H9 (cell line): ENCODE results near the gene MDFIC. TPM values are rescaled to one million over a fixed set of nuclear protein-coding genes. Genes with fewer than 3 reads are reported as not detected.

ENCODE experiments used
- DNase-seq: peaks from one replicate; pipeline ENCODE4 v3.0.0-alpha.2; 2017
- H2AFZ ChIP-seq: one replicate; pipeline ENCODE4 v1.6.1; 2013; ENCODE audit warnings: mild to moderate bottlenecking, low read length, control low read depth, moderate library complexity
- H2AK5ac ChIP-seq: 2 replicates; pipeline ENCODE4 v1.6.1; 2013; ENCODE audit warnings: low read length, control low read depth, mixed read lengths; ENCODE audit not compliant: insufficient read length
- H2BK120ac ChIP-seq: one replicate; pipeline ENCODE4 v1.6.1; 2013; ENCODE audit warnings: low read depth, mild to moderate bottlenecking, low read length, control low read depth, inconsistent platforms; ENCODE audit not compliant: poor library complexity, severe bottlenecking
- H2BK12ac ChIP-seq: 2 replicates; pipeline ENCODE4 v1.6.1; 2013; ENCODE audit warnings: low read length, control low read depth, mixed read lengths, low read depth; ENCODE audit not compliant: insufficient read length
- H2BK15ac ChIP-seq: 2 replicates; pipeline ENCODE4 v1.6.1; 2013; ENCODE audit warnings: low read depth, low read length, control low read depth
- H2BK20ac ChIP-seq: one replicate; pipeline ENCODE4 v1.6.1; 2013; ENCODE audit warnings: low read depth, mild to moderate bottlenecking, low read length, control low read depth, inconsistent platforms; ENCODE audit not compliant: poor library complexity, severe bottlenecking
- H2BK5ac ChIP-seq: 2 replicates; pipeline ENCODE4 v1.6.1; 2013; ENCODE audit warnings: low read length, control low read depth, mixed read lengths; ENCODE audit not compliant: insufficient read length
- H3K14ac ChIP-seq: 2 replicates; pipeline ENCODE4 v1.6.1; 2013; ENCODE audit warnings: low read length, control low read depth; ENCODE audit not compliant: insufficient read depth
- H3K18ac ChIP-seq: 2 replicates; pipeline ENCODE4 v1.6.1; 2013; ENCODE audit warnings: low read depth, mild to moderate bottlenecking, mixed read lengths, low read length, control low read depth; ENCODE audit not compliant: insufficient read length
- H3K23ac ChIP-seq: 2 replicates; pipeline ENCODE4 v1.6.1; 2013; ENCODE audit warnings: low read length, control low read depth, mixed read lengths, low read depth; ENCODE audit not compliant: insufficient read length
- H3K23me2 ChIP-seq: 2 replicates; pipeline ENCODE4 v1.6.1; 2013; ENCODE audit warnings: low read depth, mild to moderate bottlenecking, mixed read lengths, low read length, control low read depth; ENCODE audit not compliant: insufficient read length, poor library complexity, severe bottlenecking
- H3K27ac ChIP-seq: 2 replicates; pipeline ENCODE4 v1.5.1; 2013; ENCODE audit warnings: low read length, control low read depth, mixed read lengths, low read depth; ENCODE audit not compliant: insufficient read length
- H3K27me3 ChIP-seq: 2 replicates; pipeline ENCODE4 v1.6.1; 2013; ENCODE audit warnings: low read length, control low read depth, inconsistent platforms; ENCODE audit not compliant: insufficient read depth
- H3K4ac ChIP-seq: 2 replicates; pipeline ENCODE4 v1.6.1; 2013; ENCODE audit warnings: low read depth, mild to moderate bottlenecking, control low read depth, inconsistent platforms, low read length, moderate library complexity
- H3K4me1 ChIP-seq: 2 replicates; pipeline ENCODE4 v1.6.1; 2013; ENCODE audit warnings: low read length, control low read depth, inconsistent platforms; ENCODE audit not compliant: insufficient read depth
- H3K4me2 ChIP-seq: 2 replicates; pipeline ENCODE4 v1.6.1; 2013; ENCODE audit warnings: low read length, control low read depth, mixed read lengths; ENCODE audit not compliant: insufficient read length, insufficient read depth
- H3K56ac ChIP-seq: 2 replicates; pipeline ENCODE4 v1.6.1; 2013; ENCODE audit warnings: low read depth, mild to moderate bottlenecking, mixed read lengths, low read length, control low read depth; ENCODE audit not compliant: insufficient read length
- H3K79me1 ChIP-seq: 2 replicates; pipeline ENCODE4 v1.6.1; 2013; ENCODE audit warnings: low read depth, mild to moderate bottlenecking, moderate library complexity, low read length, control low read depth, inconsistent platforms; ENCODE audit not compliant: insufficient read depth, poor library complexity, severe bottlenecking
- H3K79me2 ChIP-seq: 2 replicates; pipeline ENCODE4 v1.6.1; 2013; ENCODE audit warnings: low read length, control low read depth, inconsistent platforms; ENCODE audit not compliant: insufficient read depth
- H3K9ac ChIP-seq: 2 replicates; pipeline ENCODE4 v1.6.1; 2013; ENCODE audit warnings: low read length, control low read depth, mixed read lengths; ENCODE audit not compliant: insufficient read length; ENCODE audit errors: extremely low read depth
- H3K9me3 ChIP-seq: one replicate; pipeline ENCODE4 v1.6.1; 2013; ENCODE audit warnings: low read depth, low read length, inconsistent platforms; ENCODE audit not compliant: control insufficient read depth
- H3T11ph ChIP-seq: one replicate; pipeline ENCODE4 v1.6.1; 2013; ENCODE audit warnings: mild to moderate bottlenecking, low read length, control low read depth, inconsistent platforms
- H4K20me1 ChIP-seq: one replicate; pipeline ENCODE4 v1.6.1; 2013; ENCODE audit not compliant: control insufficient read depth, insufficient read length, insufficient read depth
- H4K5ac ChIP-seq: 2 replicates; pipeline ENCODE4 v1.6.1; 2013; ENCODE audit warnings: low read depth, mild to moderate bottlenecking, mixed read lengths, low read length, control low read depth; ENCODE audit not compliant: insufficient read length
- H4K8ac ChIP-seq: replicated peaks from 2 replicates; pipeline ENCODE4 v1.6.1; 2013; ENCODE audit warnings: low read length, control low read depth, mixed read lengths, low read depth; ENCODE audit not compliant: insufficient read length
- H4K91ac ChIP-seq: 2 replicates; pipeline ENCODE4 v1.6.1; 2013; ENCODE audit warnings: low read depth, mild to moderate bottlenecking, moderate library complexity, mixed read lengths, low read length, control low read depth; ENCODE audit not compliant: insufficient read length
- H3K27ac Mint-ChIP-seq, 3 experiments: 2 replicates in 2 of 3; 3 replicates in 1 of 3; pipeline ENCODE4 v1.8.0; 2020 to 2021; ENCODE audit warnings: mixed read lengths in 3 of 3, mild to moderate bottlenecking in 1 of 3, moderate library complexity in 1 of 3
- H3K27me3 Mint-ChIP-seq: 2 replicates; pipeline ENCODE4 v1.8.0; 2021; ENCODE audit warnings: low read depth, mild to moderate bottlenecking, moderate library complexity, mixed read lengths
- H3K36me3 Mint-ChIP-seq, 3 experiments: 2 replicates in 2 of 3; 3 replicates in 1 of 3; pipeline ENCODE4 v1.8.0; 2020 to 2021; ENCODE audit warnings: low read depth in 3 of 3, mixed read lengths in 3 of 3; ENCODE audit not compliant: insufficient read depth in 1 of 3
- H3K4me1 Mint-ChIP-seq, 2 experiments: 2 replicates each; pipeline ENCODE4 v1.8.0; 2020; ENCODE audit warnings: mixed read lengths in 2 of 2
- H3K4me3 Mint-ChIP-seq, 2 experiments: 2 replicates in 1 of 2; 3 replicates in 1 of 2; pipeline ENCODE4 v1.8.0; 2020 to 2021; ENCODE audit warnings: mild to moderate bottlenecking in 2 of 2, mixed read lengths in 2 of 2, moderate library complexity in 1 of 2
- H3K9me3 Mint-ChIP-seq, 2 experiments: 2 replicates in 1 of 2; 3 replicates in 1 of 2; pipeline ENCODE4 v1.8.0; 2020; ENCODE audit warnings: mild to moderate bottlenecking in 2 of 2, mixed read lengths in 2 of 2, moderate library complexity in 1 of 2
- WGBS: extraction: QIAGEN DNeasy Blood & Tissue Kit; methylation state at CpG from one replicate; pipeline ENCODE4 v1.1.7; 2013; ENCODE audit warnings: missing lambda C conversion rate, low lambda C conversion rate, mixed read lengths; ENCODE audit not compliant: insufficient read length; ENCODE audit errors: extremely low coverage; 5-methylcytosine and 5-hydroxymethylcytosine counted together
- total RNA-seq: library from RNA; stranded (reverse); gene quantifications from 2 replicates; pipeline ENCODE4 v1.2.1, GENCODE V29; 2021
- TF ChIP-seq, protein P1 (sequence below): fragments of 200-600 bp; sonication (generic); conservative IDR thresholded peaks from 3 replicates; pipeline ENCODE4 v1.8.0; 2021; ENCODE audit warnings: antibody characterized with exemption, mild to moderate bottlenecking

MDFIC gene
- total RNA-seq, 1 experiment from 2014 or later, result 2.0 TPM

DNA sequence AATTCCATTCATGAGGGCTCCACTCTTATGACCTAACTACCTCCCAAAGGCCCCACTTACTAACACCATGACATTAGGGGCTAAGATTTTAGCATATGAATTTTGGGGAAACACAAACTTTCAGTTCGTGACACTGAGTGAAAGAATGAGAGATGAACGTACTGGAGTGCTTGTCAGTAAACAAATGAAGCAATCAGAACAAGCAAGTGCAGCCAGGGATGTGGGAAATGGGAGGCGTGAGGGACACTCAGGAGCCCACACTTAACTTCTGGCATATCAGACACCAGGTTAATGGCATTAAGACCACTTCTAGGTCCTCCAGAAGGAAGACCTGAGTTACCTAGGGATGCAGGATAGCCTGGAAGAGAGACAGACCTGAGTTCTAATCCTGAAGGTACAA is 2.3 kb upstream of the MDFIC start:
- no peak overlapping the region for H2AK5ac ChIP-seq
- no peaks in the 10 kb centered on the region; a peak in 1 of 5 replicates for H3K9me3 Mint-ChIP-seq
- H3K23me2 ChIP-seq, result peaks cover 16% of the 10 kb centered on the region
- H3K79me2 ChIP-seq, result no peaks in the 10 kb centered on the region
- no peaks in the 10 kb centered on the region; a peak in 1 of 7 replicates for H3K36me3 Mint-ChIP-seq
- H3K4me2 ChIP-seq, result no peak overlapping the region
- H3K4ac ChIP-seq, result no peak overlapping the region
- H2AFZ ChIP-seq, result no peak overlapping the region
- H3K23ac ChIP-seq, result no peak overlapping the region
- H3T11ph ChIP-seq, result no peak overlapping the region
- H3K27me3 Mint-ChIP-seq, result peaks cover 36% of the 10 kb centered on the region
- H3K9me3 ChIP-seq, result no peaks in the 10 kb centered on the region
- no peak overlapping the region for H3K27ac Mint-ChIP-seq
- H2BK20ac ChIP-seq, result no peak overlapping the region
- H3K27me3 ChIP-seq, result no peaks in the 10 kb centered on the region
- no CpG with 5 or more reads among the region's 3 CpGs for WGBS
- H3K4me1 Mint-ChIP-seq, result peaks cover 9 to 11% of the 10 kb centered on the region in 2 experiments
- no peak overlapping the region for H4K8ac ChIP-seq
- TF ChIP-seq, protein P1, sequence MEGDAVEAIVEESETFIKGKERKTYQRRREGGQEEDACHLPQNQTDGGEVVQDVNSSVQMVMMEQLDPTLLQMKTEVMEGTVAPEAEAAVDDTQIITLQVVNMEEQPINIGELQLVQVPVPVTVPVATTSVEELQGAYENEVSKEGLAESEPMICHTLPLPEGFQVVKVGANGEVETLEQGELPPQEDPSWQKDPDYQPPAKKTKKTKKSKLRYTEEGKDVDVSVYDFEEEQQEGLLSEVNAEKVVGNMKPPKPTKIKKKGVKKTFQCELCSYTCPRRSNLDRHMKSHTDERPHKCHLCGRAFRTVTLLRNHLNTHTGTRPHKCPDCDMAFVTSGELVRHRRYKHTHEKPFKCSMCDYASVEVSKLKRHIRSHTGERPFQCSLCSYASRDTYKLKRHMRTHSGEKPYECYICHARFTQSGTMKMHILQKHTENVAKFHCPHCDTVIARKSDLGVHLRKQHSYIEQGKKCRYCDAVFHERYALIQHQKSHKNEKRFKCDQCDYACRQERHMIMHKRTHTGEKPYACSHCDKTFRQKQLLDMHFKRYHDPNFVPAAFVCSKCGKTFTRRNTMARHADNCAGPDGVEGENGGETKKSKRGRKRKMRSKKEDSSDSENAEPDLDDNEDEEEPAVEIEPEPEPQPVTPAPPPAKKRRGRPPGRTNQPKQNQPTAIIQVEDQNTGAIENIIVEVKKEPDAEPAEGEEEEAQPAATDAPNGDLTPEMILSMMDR, result no peak
- H3K27ac ChIP-seq, result no peak overlapping the region
- no peak overlapping the region for H3K18ac ChIP-seq
- no peak overlapping the region for H4K5ac ChIP-seq
- no peak overlapping the region for H2BK12ac ChIP-seq
- H3K79me1 ChIP-seq, result no peaks in the 10 kb centered on the region
- no peak overlapping the region for H3K14ac ChIP-seq
- H3K56ac ChIP-seq, result no peak overlapping the region
- H2BK15ac ChIP-seq, result no peak overlapping the region
- H4K20me1 ChIP-seq, result no peaks in the 10 kb centered on the region
- H3K4me3 Mint-ChIP-seq, result no peak overlapping the region
- no peak overlapping the region for H3K9ac ChIP-seq
- no peak overlapping the region for H2BK120ac ChIP-seq
- H4K91ac ChIP-seq, result no peak overlapping the region
- no peak overlapping the region for H2BK5ac ChIP-seq
- H3K4me1 ChIP-seq, result no peaks in the 10 kb centered on the region
- no peak for DNase-seq
